ENCODE results near the gene ADORA1.

The ADORA1 gene

DNA sequence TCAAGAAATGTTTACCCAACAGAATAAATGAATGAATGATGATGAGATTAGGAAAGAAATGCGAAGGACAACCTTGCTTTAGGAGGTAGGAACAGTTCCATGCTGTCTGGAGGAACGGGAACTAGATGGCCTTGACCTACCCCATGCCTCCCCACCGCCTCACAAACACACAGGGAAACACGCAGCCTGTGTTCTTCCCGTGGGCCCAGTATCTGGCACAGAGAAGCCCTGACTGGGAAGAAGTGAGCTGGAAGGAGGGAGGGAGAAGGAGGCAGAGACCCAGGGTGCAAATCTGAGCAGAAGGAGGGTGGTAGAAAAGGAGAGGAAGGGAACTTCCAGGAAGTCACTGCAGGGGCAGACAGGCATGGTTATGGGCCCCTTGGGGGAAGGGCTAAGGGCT, 3.5 kb upstream of the ADORA1 start:
- no peaks in the 10 kb centered on the region for H3K36me3 Mint-ChIP-seq (ENCODE audit: low read depth)
- no peak overlapping the region for H3K4me3 Mint-ChIP-seq
- ATAC-seq = no peak

GRCh38 chr1:203124546-203125317, 2.8 kb upstream of the ADORA1 start:
- no peak for DNase-seq
- ATAC-seq = no peak
- Mint-ChIP-seq H3K9me3 (no peaks in the 10 kb centered on the region), H3K4me3 (no peak overlapping the region), H3K36me3 (ENCODE audit: low read depth) (no peaks in the 10 kb centered on the region), H3K27me3 (peaks cover 71% of the 10 kb centered on the region), H3K27ac (no peak overlapping the region), H3K4me1 (peaks cover 9% of the 10 kb centered on the region)

More for the DNA sequence above, 3.5 kb upstream of the ADORA1 start:
- peaks cover 67% of the 10 kb centered on the region for H3K27me3 Mint-ChIP-seq
- H3K4me1 Mint-ChIP-seq = peaks cover 9% of the 10 kb centered on the region
- no peak overlapping the region for H3K27ac Mint-ChIP-seq
- H3K9me3 Mint-ChIP-seq = no peaks in the 10 kb centered on the region
- DNase-seq = no peak

DNA sequence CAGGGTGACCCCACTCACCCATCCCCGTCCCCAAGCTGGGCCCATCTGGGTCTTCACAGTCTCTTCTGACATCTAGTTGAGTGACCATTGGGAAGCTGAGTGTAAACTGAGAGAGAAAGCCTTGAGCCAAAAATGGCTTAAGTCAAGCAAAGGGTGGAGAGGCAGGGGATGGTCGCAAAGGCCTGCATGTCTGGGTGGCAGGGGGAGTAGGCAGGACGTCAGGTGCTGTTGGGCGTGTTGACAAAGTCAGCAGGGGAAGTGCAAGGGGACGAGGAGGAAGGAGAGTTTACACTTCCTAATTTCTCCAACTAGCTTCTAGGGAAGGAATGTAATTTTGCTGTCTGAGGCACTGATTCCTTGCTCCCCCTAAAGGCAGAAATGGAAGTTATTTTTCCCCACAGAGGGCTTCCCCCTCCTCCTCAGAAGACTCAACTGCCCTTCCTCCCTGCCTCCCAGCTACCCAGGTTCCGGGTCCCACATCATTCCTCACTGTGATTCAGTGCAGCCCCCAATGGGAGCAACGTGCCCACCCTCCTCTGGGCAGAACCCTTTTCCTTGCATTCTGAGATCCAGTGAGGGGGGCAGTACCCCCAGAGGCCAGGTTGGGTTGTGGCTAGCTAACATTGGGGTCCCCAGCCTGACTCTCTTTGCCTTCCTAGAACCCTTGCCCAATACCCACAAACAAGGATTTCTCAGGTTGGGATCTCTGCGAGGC, 1.2 kb upstream of the ADORA1 start:
- H3K4me3 Mint-ChIP-seq = no peak overlapping the region
- no peak for DNase-seq

GRCh38 chr1:203126866-203127665, 460 bp upstream of the ADORA1 start:
- no peaks in the 10 kb centered on the region for H3K9me3 Mint-ChIP-seq

More for the DNA sequence above, 1.2 kb upstream of the ADORA1 start:
- H3K36me3 Mint-ChIP-seq (ENCODE audit: low read depth) = no peaks in the 10 kb centered on the region
- no peak overlapping the region for H3K27ac Mint-ChIP-seq
- H3K4me1 Mint-ChIP-seq = peaks cover 5% of the 10 kb centered on the region
- H3K27me3 Mint-ChIP-seq = peaks cover 61% of the 10 kb centered on the region
- no peaks in the 10 kb centered on the region for H3K9me3 Mint-ChIP-seq
- ATAC-seq = no peak

GRCh38 chr1:203128431-203128715, 847 bp downstream of the ADORA1 start:
- H3K9me3 Mint-ChIP-seq = no peaks in the 10 kb centered on the region
- no peak overlapping the region for H3K27ac Mint-ChIP-seq
- ATAC-seq (no peak), DNase-seq (no peak)
- H3K4me3 Mint-ChIP-seq = no peak overlapping the region
- peaks cover 55% of the 10 kb centered on the region for H3K27me3 Mint-ChIP-seq
- H3K4me1 Mint-ChIP-seq = peaks cover 5% of the 10 kb centered on the region
- H3K36me3 Mint-ChIP-seq (ENCODE audit: low read depth) = no peaks in the 10 kb centered on the region

More at GRCh38 chr1:203126866-203127665, 460 bp upstream of the ADORA1 start:
- ATAC-seq (no peak), DNase-seq (no peak)
- H3K36me3 Mint-ChIP-seq (ENCODE audit: low read depth) = no peaks in the 10 kb centered on the region
- no peak overlapping the region for H3K27ac Mint-ChIP-seq
- H3K27me3 Mint-ChIP-seq = peaks cover 55% of the 10 kb centered on the region
- H3K4me3 Mint-ChIP-seq = no peak overlapping the region
- H3K4me1 Mint-ChIP-seq = peaks cover 5% of the 10 kb centered on the region

GRCh38 chr1:203128716-203129500, 1.4 kb downstream of the ADORA1 start:
- Mint-ChIP-seq H3K27ac (no peak overlapping the region), H3K4me3 (no peak overlapping the region), H3K9me3 (no peaks in the 10 kb centered on the region), H3K27me3 (peaks cover 50% of the 10 kb centered on the region), H3K4me1 (peaks cover 5% of the 10 kb centered on the region), H3K36me3 (ENCODE audit: low read depth) (no peaks in the 10 kb centered on the region)
- ATAC-seq (peak; percentile 13), DNase-seq (no peak)

DNA sequence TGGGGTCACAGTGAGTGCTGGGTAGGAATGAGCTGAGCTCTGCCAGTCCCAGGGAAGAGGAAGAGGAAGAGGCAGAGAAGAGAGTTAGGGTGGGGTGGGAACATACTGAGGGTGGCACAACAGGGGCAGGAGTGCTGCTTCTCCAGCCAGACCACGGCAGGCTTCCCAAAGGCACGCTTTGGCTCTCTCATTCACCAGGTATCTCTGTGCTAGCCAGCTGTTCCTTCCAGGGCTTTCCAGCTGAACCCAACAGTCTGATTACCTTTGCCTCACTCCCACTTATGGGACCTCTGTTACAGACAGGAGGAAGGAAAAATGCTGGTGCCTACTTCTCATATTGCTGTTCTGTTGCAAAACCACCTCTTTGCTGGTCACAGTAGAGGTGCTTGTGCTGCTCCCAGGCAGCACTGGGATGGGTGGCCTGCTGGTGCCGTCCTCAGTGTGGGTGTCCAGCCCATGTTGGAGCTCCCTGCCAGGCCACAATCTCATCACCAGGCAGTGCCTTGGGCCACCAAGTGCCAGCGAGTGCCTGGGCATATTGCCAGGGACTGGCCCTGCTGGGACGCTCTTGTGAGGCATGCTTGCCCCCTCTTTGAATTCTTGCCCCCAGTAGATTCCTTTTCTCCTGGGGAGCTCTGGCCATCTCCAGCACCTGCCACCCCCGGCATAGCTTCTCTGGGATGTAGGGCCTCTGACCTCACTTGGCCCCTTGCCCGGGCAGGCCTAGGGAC, 2.1 kb downstream of the ADORA1 start:
- Mint-ChIP-seq H3K4me1 (peaks cover 5% of the 10 kb centered on the region), H3K27ac (no peak overlapping the region), H3K36me3 (ENCODE audit: low read depth) (no peaks in the 10 kb centered on the region), H3K4me3 (no peak overlapping the region), H3K9me3 (no peaks in the 10 kb centered on the region), H3K27me3 (peaks cover 47% of the 10 kb centered on the region)
- no peak for ATAC-seq
- DNase-seq = no peak

DNA sequence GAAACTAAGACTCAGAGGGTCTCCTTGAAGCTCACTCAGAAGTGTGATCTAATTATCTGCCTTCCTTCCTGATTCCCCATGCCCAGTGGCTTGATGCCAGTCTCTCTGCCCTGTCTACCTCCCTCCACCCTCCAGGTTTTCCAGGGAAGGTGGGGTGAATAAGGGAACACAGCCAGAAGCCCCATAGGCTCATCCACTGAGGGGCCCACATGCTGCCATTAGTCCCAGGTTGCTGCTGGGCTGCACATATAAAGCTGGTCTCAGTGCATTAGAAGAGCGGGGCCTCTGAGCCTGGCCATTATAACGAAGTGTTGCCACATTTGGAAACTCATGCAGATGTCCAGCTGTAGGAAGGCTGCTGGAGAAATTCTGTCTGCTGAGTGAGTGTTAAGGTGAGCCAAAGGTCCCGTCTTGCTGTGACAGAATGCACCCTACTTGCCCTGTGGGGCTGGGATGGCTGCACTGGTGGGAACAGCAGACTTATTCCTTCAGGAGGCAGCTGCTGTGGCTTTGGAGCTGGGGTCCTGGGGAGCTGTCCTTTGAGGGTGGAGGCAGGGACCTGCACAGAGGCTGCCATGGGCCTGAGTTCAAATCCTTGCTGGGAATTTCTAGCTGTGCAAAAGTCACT, 2.9 kb downstream of the ADORA1 start:
- Mint-ChIP-seq H3K4me3 (no peak overlapping the region), H3K27ac (no peak overlapping the region), H3K4me1 (peaks cover 5% of the 10 kb centered on the region), H3K9me3 (no peaks in the 10 kb centered on the region), H3K36me3 (ENCODE audit: low read depth) (no peaks in the 10 kb centered on the region), H3K27me3 (peaks cover 39% of the 10 kb centered on the region)
- ATAC-seq = no peak
- no peak for DNase-seq

DNA sequence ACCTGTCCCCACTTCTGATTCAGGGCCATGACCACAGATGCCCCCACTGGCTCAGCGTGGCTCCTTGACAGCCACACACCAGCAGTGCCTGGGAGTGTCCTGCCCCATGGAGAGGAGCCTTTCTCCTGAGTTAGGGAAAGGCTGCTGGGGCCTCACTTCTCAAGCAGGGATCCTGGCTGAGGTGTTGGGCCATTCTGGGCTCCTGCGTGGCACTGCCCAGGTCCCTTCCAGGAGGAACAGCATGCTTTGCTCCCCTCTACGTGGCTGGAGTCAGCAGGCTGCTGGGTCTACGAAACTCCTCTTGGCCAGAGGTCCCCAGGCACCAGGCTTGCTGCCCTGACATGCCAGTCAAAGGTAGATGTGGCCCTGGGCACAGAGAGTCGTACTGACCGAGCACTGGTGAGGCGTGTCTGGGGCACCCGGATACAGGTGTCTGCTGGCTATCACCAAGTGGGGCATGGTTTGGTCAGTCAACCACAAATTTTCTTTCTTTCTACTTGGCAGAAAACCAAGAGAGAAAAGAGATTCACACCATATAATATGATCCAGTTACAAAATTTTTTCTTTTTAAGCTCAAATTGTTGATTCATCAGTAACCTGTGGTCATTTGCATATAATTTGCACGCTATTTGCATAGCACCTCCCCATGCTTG, 4.1 kb downstream of the ADORA1 start:
- Mint-ChIP-seq H3K4me3 (no peak overlapping the region), H3K36me3 (ENCODE audit: low read depth) (no peaks in the 10 kb centered on the region), H3K27ac (no peak overlapping the region), H3K9me3 (no peaks in the 10 kb centered on the region), H3K4me1 (peaks cover 10% of the 10 kb centered on the region), H3K27me3 (peaks cover 31% of the 10 kb centered on the region)
- DNase-seq (no peak), ATAC-seq (no peak)

GRCh38 chr1:203133970-203134725, 6.6 kb downstream of the ADORA1 start:
- H3K27ac Mint-ChIP-seq = no peak overlapping the region
- no peaks in the 10 kb centered on the region for H3K9me3 Mint-ChIP-seq
- no peak overlapping the region for H3K4me3 Mint-ChIP-seq
- H3K27me3 Mint-ChIP-seq = peaks cover 12% of the 10 kb centered on the region
- H3K36me3 Mint-ChIP-seq (ENCODE audit: low read depth) = no peaks in the 10 kb centered on the region
- peaks cover 4% of the 10 kb centered on the region for H3K4me1 Mint-ChIP-seq
- ATAC-seq (no peak), DNase-seq (no peak)

GRCh38 chr1:203135636-203136305, 8.2 kb downstream of the ADORA1 start:
- Mint-ChIP-seq H3K9me3 (no peaks in the 10 kb centered on the region), H3K27me3 (peaks cover 6% of the 10 kb centered on the region), H3K4me3 (no peak overlapping the region), H3K4me1 (peaks cover 4% of the 10 kb centered on the region), H3K27ac (no peak overlapping the region), H3K36me3 (ENCODE audit: low read depth) (no peaks in the 10 kb centered on the region)
- peak; percentile 52 for ATAC-seq
- peak; percentile 5 for DNase-seq

GRCh38 chr1:203136409-203137042, 9.0 kb downstream of the ADORA1 start:
- H3K9me3 Mint-ChIP-seq = no peaks in the 10 kb centered on the region
- no peak for ATAC-seq
- peaks cover 6% of the 10 kb centered on the region for H3K27me3 Mint-ChIP-seq
- no peak overlapping the region for H3K4me3 Mint-ChIP-seq
- DNase-seq = no peak
- no peak overlapping the region for H3K27ac Mint-ChIP-seq
- H3K4me1 Mint-ChIP-seq = peaks cover 4% of the 10 kb centered on the region
- H3K36me3 Mint-ChIP-seq (ENCODE audit: low read depth) = no peaks in the 10 kb centered on the region
